OCI-LY3 (cell line): Measurements from ENCODE around the gene ARHGEF4.

Experiments
- H2AFZ ChIP-seq: fragments of 200-600, 300-600 bp; shearing (Covaris generic); 2 replicates; pipeline ENCODE4 v1.6.0; 2014; ENCODE audit warnings: antibody characterized with exemption, low read depth, low read length
- H3K27ac ChIP-seq: fragments of 200-600, 300-600 bp; sonication (generic); 2 replicates; pipeline ENCODE4 v1.5.1; 2014; ENCODE audit warnings: mild to moderate bottlenecking, low read length, moderate library complexity, mixed read lengths
- H3K27me3 ChIP-seq: fragments of 200-600, 300-600 bp; sonication (generic); 2 replicates; pipeline ENCODE4 v1.6.1; 2014; ENCODE audit warnings: low read depth, low read length, mixed read lengths
- H3K36me3 ChIP-seq: fragments of 200-600, 300-600 bp; sonication (generic); replicated peaks from 2 replicates; pipeline ENCODE3; 2014; ENCODE audit warnings: low read depth, low read length, mixed read lengths
- H3K4me1 ChIP-seq: fragments of 300-600, 200-600 bp; sonication (generic); 2 replicates; pipeline ENCODE4 v1.6.1; 2014; ENCODE audit warnings: low read length, mixed read lengths
- H3K4me2 ChIP-seq: fragments of 200-600, 300-600 bp; sonication (generic); 2 replicates; pipeline ENCODE4 v1.6.1; 2014; ENCODE audit warnings: low read length, mixed read lengths
- H3K4me3 ChIP-seq: fragments of 300-600, 200-600 bp; sonication (generic); 2 replicates; pipeline ENCODE4 v1.5.1; 2014; ENCODE audit warnings: antibody characterized with exemption, mild to moderate bottlenecking, low read length, moderate library complexity
- H3K79me2 ChIP-seq: fragments of 300-600, 200-600 bp; shearing (Covaris generic); 2 replicates; pipeline ENCODE4 v1.6.1; 2014; ENCODE audit warnings: mild to moderate bottlenecking, low read length, mixed read lengths
- H3K9ac ChIP-seq: fragments of 300-600, 200-600 bp; shearing (Covaris generic); 2 replicates; pipeline ENCODE4 v1.6.0; 2014; ENCODE audit warnings: mild to moderate bottlenecking, low read length, moderate library complexity
- H3K9me3 ChIP-seq: fragments of 200-600, 300-600 bp; shearing (Covaris generic); 2 replicates; pipeline ENCODE4 v1.6.1; 2014; ENCODE audit warnings: low read length, mixed read lengths; ENCODE audit not compliant: insufficient read depth
- H4K20me1 ChIP-seq: fragments of 200-600, 300-600 bp; sonication (generic); 2 replicates; pipeline ENCODE4 v1.6.1; 2016; ENCODE audit warnings: low read length, mixed read lengths; ENCODE audit not compliant: insufficient read depth
- CTCF ChIP-seq: fragments of 200-600, 300-600 bp; sonication (generic); IDR thresholded peaks from 2 replicates; pipeline ENCODE4 v1.5.1; 2014; ENCODE audit warnings: antibody characterized with exemption, low read length, low read depth
- EZH2phosphoT487 ChIP-seq: fragments of 200-600 bp; shearing (Covaris generic); IDR thresholded peaks from 2 replicates; pipeline ENCODE4 v1.6.1; 2018; ENCODE audit warnings: antibody characterized with exemption, mixed run types, low read depth

ARHGEF4 gene

GRCh38 chr2:130878933-130879332, 42.2 kb downstream of the ARHGEF4 start:
- no peaks in the 10 kb centered on the region for H3K9me3 ChIP-seq
- no peak overlapping the region for H2AFZ ChIP-seq
- no peaks in the 10 kb centered on the region for H4K20me1 ChIP-seq
- H3K79me2 ChIP-seq = no peaks in the 10 kb centered on the region
- no peak overlapping the region for H3K4me3 ChIP-seq
- TF ChIP-seq EZH2phosphoT487 = no peak
- no peak for TF ChIP-seq CTCF
- no peaks in the 10 kb centered on the region for H3K27me3 ChIP-seq
- H3K4me2 ChIP-seq = no peak overlapping the region
- H3K36me3 ChIP-seq = no peaks in the 10 kb centered on the region
- H3K9ac ChIP-seq = no peak overlapping the region
- peaks cover 5% of the 10 kb centered on the region for H3K4me1 ChIP-seq
- no peak overlapping the region for H3K27ac ChIP-seq

- H3K4me3 ChIP-seq = no peak overlapping the region
- H4K20me1 ChIP-seq = no peaks in the 10 kb centered on the region
- no peaks in the 10 kb centered on the region for H3K4me1 ChIP-seq
- TF ChIP-seq CTCF = no peak
- no peak for TF ChIP-seq EZH2phosphoT487
- no peaks in the 10 kb centered on the region for H3K36me3 ChIP-seq
- no peak overlapping the region for H3K9ac ChIP-seq
- H3K79me2 ChIP-seq = no peaks in the 10 kb centered on the region
- H3K27me3 ChIP-seq = no peaks in the 10 kb centered on the region
- no peaks in the 10 kb centered on the region for H3K9me3 ChIP-seq
- H3K27ac ChIP-seq = no peak overlapping the region
- H3K4me2 ChIP-seq = no peak overlapping the region
- no peak overlapping the region for H2AFZ ChIP-seq
These were observed 45.5 kb downstream of the ARHGEF4 start for GRCh38 chr2:130882111-130882690.

- Histone ChIP-seq H3K79me2 (no peaks in the 10 kb centered on the region), H3K27ac (no peak overlapping the region), H3K4me2 (no peak overlapping the region), H2AFZ (no peak overlapping the region), H3K9ac (no peak overlapping the region), H4K20me1 (no peaks in the 10 kb centered on the region), H3K9me3 (no peaks in the 10 kb centered on the region), H3K27me3 (no peaks in the 10 kb centered on the region), H3K36me3 (no peaks in the 10 kb centered on the region), H3K4me3 (no peak overlapping the region), H3K4me1 (no peaks in the 10 kb centered on the region)
- no peak for TF ChIP-seq EZH2phosphoT487
- TF ChIP-seq CTCF = no peak
These were observed 46.3 kb downstream of the ARHGEF4 start for GRCh38 chr2:130882991-130883390.

- Histone ChIP-seq H3K79me2 (no peaks in the 10 kb centered on the region), H3K9me3 (no peaks in the 10 kb centered on the region), H3K27ac (no peak overlapping the region), H3K4me1 (no peaks in the 10 kb centered on the region), H2AFZ (no peak overlapping the region), H3K36me3 (no peaks in the 10 kb centered on the region), H3K27me3 (no peaks in the 10 kb centered on the region), H3K4me3 (no peak overlapping the region), H4K20me1 (no peaks in the 10 kb centered on the region), H3K9ac (no peak overlapping the region), H3K4me2 (no peak overlapping the region)
- TF ChIP-seq CTCF = no peak
- no peak for TF ChIP-seq EZH2phosphoT487
These were observed 46.8 kb downstream of the ARHGEF4 start for GRCh38 chr2:130883496-130883895.
